ENCODE data around the gene ZMIZ1. TPM values are rescaled to one million over a fixed set of nuclear protein-coding genes. Genes with fewer than 3 reads are reported as not detected.

ZMIZ1 gene
- total RNA-seq, 1 experiment from 2014 or later = 28.4 TPM

DNA sequence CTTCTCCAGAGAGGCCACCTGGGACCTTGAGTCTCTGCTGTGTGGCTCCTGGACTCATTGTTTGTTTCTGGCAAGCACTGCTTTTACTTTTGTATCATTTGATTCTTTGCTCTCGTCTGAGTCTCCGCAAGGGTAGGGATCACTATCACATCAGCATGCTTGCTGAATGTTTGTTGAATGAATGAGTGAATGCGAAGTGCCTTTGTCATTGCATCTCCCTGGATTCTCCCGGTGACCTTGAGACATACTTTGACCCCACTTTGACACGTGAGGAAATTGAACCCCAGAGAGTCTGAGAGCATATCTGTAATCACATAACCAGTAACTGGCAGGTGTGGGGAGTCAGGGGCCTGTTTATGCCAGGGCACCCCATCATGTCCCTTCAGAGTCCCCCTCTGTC is 92.8 kb downstream of the ZMIZ1 start:
- no peak overlapping the region for H2AFZ ChIP-seq (ENCODE audit: low read depth, low read length, poor library complexity, severe bottlenecking)
- no peaks in the 10 kb centered on the region for H3K9me3 ChIP-seq (ENCODE audit: control insufficient read depth in 1 of 2, insufficient read depth in 1 of 2, low read depth in 1 of 2, low read length in 2 of 2)
- H3K9ac ChIP-seq (ENCODE audit: low read length) = no peak overlapping the region
- BruUV-seq (replicated peaks) = no TSS peak
- intact Hi-C loops (cut with micrococcal nuclease) = no loop called here
- no peaks in the 10 kb centered on the region; a peak in 1 of 4 replicates for H3K36me3 ChIP-seq (ENCODE audit: control insufficient read depth in 1 of 2, insufficient read depth in 2 of 2, low read length in 2 of 2)
- H3K79me2 ChIP-seq (ENCODE audit: insufficient read depth, low read length) = peaks cover 7% of the 10 kb centered on the region; the same call in 1 of the 2 replicates
- ChIA-PET POLR2A (no interaction called here), CTCF (no interaction called here), RAD21 (ENCODE audit: low non-redundant PET in 1 of 2, low total read pairs in 2 of 2, uncharacterized antibody in 2 of 2, unreplicated experiment in 2 of 2) (no interaction called here)
- no peaks in the 10 kb centered on the region for H3K9me2 ChIP-seq (ENCODE audit: insufficient read depth)
- H3K4me3 ChIP-seq (replicated peaks in 1 of 2; ENCODE audit: low read depth in 1 of 2, low read length in 2 of 2) = no peak overlapping the region
- H3K27me3 ChIP-seq (ENCODE audit: insufficient read depth, low read length) = no peaks in the 10 kb centered on the region
- TF ChIP-seq, protein P1, sequence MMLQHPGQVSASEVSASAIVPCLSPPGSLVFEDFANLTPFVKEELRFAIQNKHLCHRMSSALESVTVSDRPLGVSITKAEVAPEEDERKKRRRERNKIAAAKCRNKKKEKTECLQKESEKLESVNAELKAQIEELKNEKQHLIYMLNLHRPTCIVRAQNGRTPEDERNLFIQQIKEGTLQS (IDR thresholded peaks at IDR 0.05) = no peak
- TF ChIP-seq CEBPB (IDR thresholded peaks at IDR 0.05; ENCODE audit: low read depth) (no peak), EZH2phosphoT487 (IDR thresholded peaks at IDR 0.05; ENCODE audit: borderline replicate concordance) (no peak)
- TF ChIP-seq, protein P2, sequence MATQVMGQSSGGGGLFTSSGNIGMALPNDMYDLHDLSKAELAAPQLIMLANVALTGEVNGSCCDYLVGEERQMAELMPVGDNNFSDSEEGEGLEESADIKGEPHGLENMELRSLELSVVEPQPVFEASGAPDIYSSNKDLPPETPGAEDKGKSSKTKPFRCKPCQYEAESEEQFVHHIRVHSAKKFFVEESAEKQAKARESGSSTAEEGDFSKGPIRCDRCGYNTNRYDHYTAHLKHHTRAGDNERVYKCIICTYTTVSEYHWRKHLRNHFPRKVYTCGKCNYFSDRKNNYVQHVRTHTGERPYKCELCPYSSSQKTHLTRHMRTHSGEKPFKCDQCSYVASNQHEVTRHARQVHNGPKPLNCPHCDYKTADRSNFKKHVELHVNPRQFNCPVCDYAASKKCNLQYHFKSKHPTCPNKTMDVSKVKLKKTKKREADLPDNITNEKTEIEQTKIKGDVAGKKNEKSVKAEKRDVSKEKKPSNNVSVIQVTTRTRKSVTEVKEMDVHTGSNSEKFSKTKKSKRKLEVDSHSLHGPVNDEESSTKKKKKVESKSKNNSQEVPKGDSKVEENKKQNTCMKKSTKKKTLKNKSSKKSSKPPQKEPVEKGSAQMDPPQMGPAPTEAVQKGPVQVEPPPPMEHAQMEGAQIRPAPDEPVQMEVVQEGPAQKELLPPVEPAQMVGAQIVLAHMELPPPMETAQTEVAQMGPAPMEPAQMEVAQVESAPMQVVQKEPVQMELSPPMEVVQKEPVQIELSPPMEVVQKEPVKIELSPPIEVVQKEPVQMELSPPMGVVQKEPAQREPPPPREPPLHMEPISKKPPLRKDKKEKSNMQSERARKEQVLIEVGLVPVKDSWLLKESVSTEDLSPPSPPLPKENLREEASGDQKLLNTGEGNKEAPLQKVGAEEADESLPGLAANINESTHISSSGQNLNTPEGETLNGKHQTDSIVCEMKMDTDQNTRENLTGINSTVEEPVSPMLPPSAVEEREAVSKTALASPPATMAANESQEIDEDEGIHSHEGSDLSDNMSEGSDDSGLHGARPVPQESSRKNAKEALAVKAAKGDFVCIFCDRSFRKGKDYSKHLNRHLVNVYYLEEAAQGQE (IDR thresholded peaks at IDR 0.05; ENCODE audit: low read depth) = no peak
- H4K20me1 ChIP-seq (ENCODE audit: insufficient read depth) = no peaks in the 10 kb centered on the region
- no peak for ATAC-seq
- peaks cover 22 to 45% of the 10 kb centered on the region in 2 experiments for H3K4me1 ChIP-seq (ENCODE audit: control insufficient read depth in 1 of 2, insufficient read depth in 2 of 2, low read length in 2 of 2)
- no peak for DNase-seq (ENCODE audit: low read depth, low spot score)
- H3K4me2 ChIP-seq (ENCODE audit: low read length) = no peak overlapping the region
- H3K27ac ChIP-seq (ENCODE audit: low read depth, low read length) = no peak overlapping the region

DNA sequence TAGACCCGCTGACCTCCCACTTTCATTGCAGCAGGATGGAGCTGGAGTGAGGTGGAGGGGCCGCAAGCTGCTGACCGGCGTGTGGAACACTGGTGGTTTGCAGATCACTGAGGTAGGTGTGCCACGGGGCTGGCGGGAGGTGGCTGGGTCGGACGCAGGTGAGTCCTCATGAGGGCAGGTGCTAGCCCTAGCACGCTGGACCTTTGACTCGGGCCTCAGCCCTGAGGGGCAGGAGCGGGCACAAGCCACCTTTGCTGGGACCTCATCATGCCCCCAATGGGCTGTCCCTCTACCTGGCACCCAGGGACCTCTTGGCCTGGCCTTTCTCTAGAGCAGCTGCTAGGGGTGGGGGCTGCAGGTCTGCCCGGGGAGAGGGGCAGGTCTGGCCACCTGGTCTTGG is 93.3 kb downstream of the ZMIZ1 start:
- ATAC-seq = no peak
- H3K27ac ChIP-seq (ENCODE audit: low read depth, low read length) = no peak overlapping the region
- ChIA-PET POLR2A (no interaction called here), RAD21 (ENCODE audit: low non-redundant PET in 1 of 2, low total read pairs in 2 of 2, uncharacterized antibody in 2 of 2, unreplicated experiment in 2 of 2) (no interaction called here), CTCF (no interaction called here)
- H3K4me2 ChIP-seq (ENCODE audit: low read length) = no peak overlapping the region
- no peak overlapping the region for H3K4me3 ChIP-seq (replicated peaks in 1 of 2; ENCODE audit: low read depth in 1 of 2, low read length in 2 of 2)
- intact Hi-C loops (cut with micrococcal nuclease) = no loop called here
- peaks cover 7% of the 10 kb centered on the region; the same call in 1 of the 2 replicates for H3K79me2 ChIP-seq (ENCODE audit: insufficient read depth, low read length)
- DNase-seq (ENCODE audit: low read depth, low spot score) = no peak
- H3K9me3 ChIP-seq (ENCODE audit: control insufficient read depth in 1 of 2, insufficient read depth in 1 of 2, low read depth in 1 of 2, low read length in 2 of 2) = no peaks in the 10 kb centered on the region
- no peaks in the 10 kb centered on the region; a peak in 1 of 4 replicates for H3K36me3 ChIP-seq (ENCODE audit: control insufficient read depth in 1 of 2, insufficient read depth in 2 of 2, low read length in 2 of 2)
- peaks cover 17 to 40% of the 10 kb centered on the region in 2 experiments for H3K4me1 ChIP-seq (ENCODE audit: control insufficient read depth in 1 of 2, insufficient read depth in 2 of 2, low read length in 2 of 2)
- H3K27me3 ChIP-seq (ENCODE audit: insufficient read depth, low read length) = no peaks in the 10 kb centered on the region
- H2AFZ ChIP-seq (ENCODE audit: low read depth, low read length, poor library complexity, severe bottlenecking) = no peak overlapping the region
- BruUV-seq (replicated peaks) = no TSS peak
- H4K20me1 ChIP-seq (ENCODE audit: insufficient read depth) = no peaks in the 10 kb centered on the region
- no peaks in the 10 kb centered on the region for H3K9me2 ChIP-seq (ENCODE audit: insufficient read depth)
- H3K9ac ChIP-seq (ENCODE audit: low read length) = no peak overlapping the region
- TF ChIP-seq, protein P3, sequence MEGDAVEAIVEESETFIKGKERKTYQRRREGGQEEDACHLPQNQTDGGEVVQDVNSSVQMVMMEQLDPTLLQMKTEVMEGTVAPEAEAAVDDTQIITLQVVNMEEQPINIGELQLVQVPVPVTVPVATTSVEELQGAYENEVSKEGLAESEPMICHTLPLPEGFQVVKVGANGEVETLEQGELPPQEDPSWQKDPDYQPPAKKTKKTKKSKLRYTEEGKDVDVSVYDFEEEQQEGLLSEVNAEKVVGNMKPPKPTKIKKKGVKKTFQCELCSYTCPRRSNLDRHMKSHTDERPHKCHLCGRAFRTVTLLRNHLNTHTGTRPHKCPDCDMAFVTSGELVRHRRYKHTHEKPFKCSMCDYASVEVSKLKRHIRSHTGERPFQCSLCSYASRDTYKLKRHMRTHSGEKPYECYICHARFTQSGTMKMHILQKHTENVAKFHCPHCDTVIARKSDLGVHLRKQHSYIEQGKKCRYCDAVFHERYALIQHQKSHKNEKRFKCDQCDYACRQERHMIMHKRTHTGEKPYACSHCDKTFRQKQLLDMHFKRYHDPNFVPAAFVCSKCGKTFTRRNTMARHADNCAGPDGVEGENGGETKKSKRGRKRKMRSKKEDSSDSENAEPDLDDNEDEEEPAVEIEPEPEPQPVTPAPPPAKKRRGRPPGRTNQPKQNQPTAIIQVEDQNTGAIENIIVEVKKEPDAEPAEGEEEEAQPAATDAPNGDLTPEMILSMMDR (IDR thresholded peaks at IDR 0.05 in 2 of 3, conservative IDR thresholded peaks at IDR 0.05 in 1 of 3; ENCODE audit: borderline replicate concordance in 1 of 3, insufficient read depth in 1 of 3, low read depth in 2 of 3, low read length in 2 of 3) = no peak
- TF ChIP-seq SP1 (IDR thresholded peaks at IDR 0.05; ENCODE audit: low read depth) = no peak
- no peak for TF ChIP-seq YY1 (IDR thresholded peaks at IDR 0.05; ENCODE audit: extremely low read depth, insufficient replicate concordance, low read depth, low read length)
- TF ChIP-seq ELF1 (IDR thresholded peaks at IDR 0.05; ENCODE audit: borderline replicate concordance, low read depth) = no peak
- TF ChIP-seq EZH2phosphoT487 (IDR thresholded peaks at IDR 0.05; ENCODE audit: borderline replicate concordance) = no peak
- TF ChIP-seq ZNF274 (IDR thresholded peaks at IDR 0.05; ENCODE audit: low read depth, low read length) = no peak
- no peak for TF ChIP-seq EGR1 (IDR thresholded peaks at IDR 0.05; ENCODE audit: low read depth)
- TF ChIP-seq ZFX (IDR thresholded peaks at IDR 0.05) = no peak
